ENCODE data around the gene GOT1. TPM values are rescaled to one million over a fixed set of nuclear protein-coding genes. Genes with fewer than 3 reads are reported as not detected.

Gene GOT1
- total RNA-seq, 2 donors from 2014 or later = 12.3 to 14.3 TPM

DNA sequence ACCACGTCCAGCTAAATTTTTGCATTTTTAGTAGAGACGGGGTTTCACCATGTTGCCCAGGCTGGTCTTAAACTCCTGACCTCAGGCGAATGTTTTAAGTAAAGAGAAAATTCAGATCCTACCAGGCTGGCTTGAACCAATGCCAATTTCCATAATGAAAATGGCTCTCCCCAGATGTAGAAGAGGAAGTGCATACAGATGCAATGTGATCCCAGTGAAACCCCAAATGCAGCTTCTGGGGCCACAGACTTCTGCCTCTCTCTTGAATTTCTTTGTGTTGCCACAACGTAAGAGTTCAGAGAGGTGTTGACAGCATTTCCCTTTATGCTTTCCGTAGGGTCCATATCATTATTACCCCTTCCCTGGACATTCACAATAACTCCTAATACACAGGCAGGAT is 29.6 kb upstream of the GOT1 start:
- DNase-seq (ENCODE audit: low spot score) (no peak), ATAC-seq (ENCODE audit: insufficient number of reproducible peaks, low FRiP score, low read depth) (no peak)
- H3K36me3 ChIP-seq = no peaks in the 10 kb centered on the region
- H3K9me3 ChIP-seq = no peaks in the 10 kb centered on the region
- no peaks in the 10 kb centered on the region for H3K27me3 ChIP-seq (replicated peaks; ENCODE audit: insufficient read depth)
- H3K4me3 ChIP-seq = no peak overlapping the region
- TF ChIP-seq, protein P1, sequence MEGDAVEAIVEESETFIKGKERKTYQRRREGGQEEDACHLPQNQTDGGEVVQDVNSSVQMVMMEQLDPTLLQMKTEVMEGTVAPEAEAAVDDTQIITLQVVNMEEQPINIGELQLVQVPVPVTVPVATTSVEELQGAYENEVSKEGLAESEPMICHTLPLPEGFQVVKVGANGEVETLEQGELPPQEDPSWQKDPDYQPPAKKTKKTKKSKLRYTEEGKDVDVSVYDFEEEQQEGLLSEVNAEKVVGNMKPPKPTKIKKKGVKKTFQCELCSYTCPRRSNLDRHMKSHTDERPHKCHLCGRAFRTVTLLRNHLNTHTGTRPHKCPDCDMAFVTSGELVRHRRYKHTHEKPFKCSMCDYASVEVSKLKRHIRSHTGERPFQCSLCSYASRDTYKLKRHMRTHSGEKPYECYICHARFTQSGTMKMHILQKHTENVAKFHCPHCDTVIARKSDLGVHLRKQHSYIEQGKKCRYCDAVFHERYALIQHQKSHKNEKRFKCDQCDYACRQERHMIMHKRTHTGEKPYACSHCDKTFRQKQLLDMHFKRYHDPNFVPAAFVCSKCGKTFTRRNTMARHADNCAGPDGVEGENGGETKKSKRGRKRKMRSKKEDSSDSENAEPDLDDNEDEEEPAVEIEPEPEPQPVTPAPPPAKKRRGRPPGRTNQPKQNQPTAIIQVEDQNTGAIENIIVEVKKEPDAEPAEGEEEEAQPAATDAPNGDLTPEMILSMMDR (IDR thresholded peaks at IDR 0.05) = no peak
- no peak overlapping the region for H3K27ac ChIP-seq
- H3K4me1 ChIP-seq (ENCODE audit: control insufficient read depth in 1 of 2, low read depth in 2 of 2) = no peaks in the 10 kb centered on the region

DNA sequence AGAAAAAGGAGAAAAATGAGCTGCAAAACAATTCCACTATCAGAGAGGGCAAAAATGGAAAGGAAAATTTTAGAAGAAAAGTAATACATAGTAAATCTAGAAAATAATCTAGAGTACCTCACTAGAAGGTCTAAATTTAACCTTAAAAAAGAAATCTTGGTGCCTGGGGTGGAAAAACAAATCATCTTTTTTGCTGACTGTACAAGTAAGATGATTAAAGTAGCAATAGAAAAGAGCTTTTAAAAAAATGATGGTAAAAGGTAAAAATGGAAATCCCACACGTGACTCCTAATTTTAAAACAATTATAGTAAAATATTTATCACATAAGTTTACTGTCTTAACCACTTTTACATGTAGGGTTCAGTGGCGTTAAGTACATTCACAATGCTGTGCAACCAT is 28.8 kb upstream of the GOT1 start:
- no peaks in the 10 kb centered on the region for H3K4me1 ChIP-seq (ENCODE audit: control insufficient read depth in 1 of 2, low read depth in 2 of 2)
- no peaks in the 10 kb centered on the region for H3K27me3 ChIP-seq (replicated peaks; ENCODE audit: insufficient read depth)
- DNase-seq (ENCODE audit: low spot score) (no peak), ATAC-seq (ENCODE audit: insufficient number of reproducible peaks, low FRiP score, low read depth) (no peak)
- no peaks in the 10 kb centered on the region for H3K36me3 ChIP-seq
- TF ChIP-seq, protein P1 (IDR thresholded peaks at IDR 0.05) = no peak
- H3K4me3 ChIP-seq = no peak overlapping the region
- no peak overlapping the region for H3K27ac ChIP-seq
- H3K9me3 ChIP-seq = no peaks in the 10 kb centered on the region

DNA sequence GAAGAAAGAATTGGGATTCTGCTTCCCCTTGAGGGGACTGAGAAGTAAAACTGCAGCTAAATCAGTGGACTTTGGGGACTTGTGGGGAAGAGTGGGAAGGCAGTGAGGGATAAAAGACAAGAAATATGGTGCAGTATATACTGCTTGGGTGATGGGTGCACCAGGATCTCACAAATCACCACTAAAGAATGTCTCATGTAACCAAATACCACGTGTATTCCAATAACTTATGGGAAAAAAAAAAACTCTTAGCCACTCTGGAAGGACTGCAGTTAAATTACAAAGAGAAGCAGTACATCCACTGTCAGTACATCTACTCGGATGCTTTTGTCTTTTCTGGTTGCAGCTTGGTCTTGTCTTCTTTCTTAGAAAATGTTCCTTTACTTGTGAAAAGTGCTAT is 27.4 kb upstream of the GOT1 start:
- TF ChIP-seq, protein P1 (IDR thresholded peaks at IDR 0.05) = no peak
- Histone ChIP-seq H3K27me3 (replicated peaks; ENCODE audit: insufficient read depth) (no peaks in the 10 kb centered on the region), H3K36me3 (no peaks in the 10 kb centered on the region), H3K4me1 (ENCODE audit: control insufficient read depth in 1 of 2, low read depth in 2 of 2) (no peaks in the 10 kb centered on the region), H3K4me3 (no peak overlapping the region), H3K27ac (no peak overlapping the region), H3K9me3 (no peaks in the 10 kb centered on the region)
- DNase-seq (ENCODE audit: low spot score) = no peak
- no peak for ATAC-seq (ENCODE audit: insufficient number of reproducible peaks, low FRiP score, low read depth)

DNA sequence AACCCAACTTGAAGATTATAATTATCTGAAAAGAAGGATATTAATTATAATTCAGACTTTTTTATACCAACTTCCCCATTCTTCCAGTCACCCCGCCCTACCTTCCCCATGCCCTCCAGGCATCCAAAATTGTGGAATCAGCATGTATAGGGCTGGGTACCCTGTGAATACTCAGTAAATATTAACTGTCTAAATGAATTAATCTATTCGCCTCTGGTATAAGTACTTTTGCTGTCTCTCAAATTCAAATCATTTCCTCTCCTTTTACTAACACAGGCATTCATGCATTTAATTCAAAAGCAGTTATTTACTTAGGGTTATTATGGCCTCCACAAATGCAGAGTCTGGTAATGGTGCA is 26.5 kb upstream of the GOT1 start:
- Histone ChIP-seq H3K9me3 (no peaks in the 10 kb centered on the region), H3K4me3 (no peak overlapping the region), H3K4me1 (ENCODE audit: control insufficient read depth in 1 of 2, low read depth in 2 of 2) (no peaks in the 10 kb centered on the region), H3K36me3 (no peaks in the 10 kb centered on the region), H3K27ac (no peak overlapping the region), H3K27me3 (replicated peaks; ENCODE audit: insufficient read depth) (no peaks in the 10 kb centered on the region)
- ATAC-seq (ENCODE audit: insufficient number of reproducible peaks, low FRiP score, low read depth) (no peak), DNase-seq (ENCODE audit: low spot score) (no peak)
- TF ChIP-seq, protein P1 (IDR thresholded peaks at IDR 0.05) = no peak

DNA sequence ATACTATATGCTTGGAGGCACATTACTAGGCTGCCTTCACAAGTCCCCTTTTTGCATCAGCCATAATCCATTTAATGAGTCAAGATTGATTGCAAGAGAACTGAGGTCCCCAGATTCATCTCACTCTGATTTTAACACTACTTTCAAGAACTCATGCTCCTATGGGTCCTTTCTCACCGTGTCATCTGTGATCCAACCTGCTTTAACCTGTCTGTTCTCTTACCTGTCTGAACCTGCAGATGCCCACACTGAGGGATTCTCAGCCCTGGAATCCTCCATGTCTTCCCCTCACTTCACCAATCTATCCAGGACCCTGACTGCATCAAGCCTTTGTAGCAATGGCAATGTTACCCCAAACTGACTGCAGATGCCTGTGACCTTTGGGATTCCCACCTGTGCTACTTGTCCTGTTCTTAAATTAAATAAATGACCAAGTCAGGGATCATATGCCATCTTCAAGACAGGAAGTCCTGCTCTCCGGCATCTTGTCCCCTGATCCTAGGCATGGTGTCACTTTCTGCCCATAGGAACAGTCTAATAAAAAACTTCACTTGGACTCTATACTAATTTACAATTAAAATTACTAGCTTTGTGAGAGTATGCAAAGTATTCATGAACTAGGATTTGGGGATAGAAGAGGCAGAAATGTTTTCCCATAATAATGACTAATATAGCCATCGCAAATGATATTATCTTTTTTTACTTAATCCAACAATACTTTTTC is 25.9 kb upstream of the GOT1 start:
- DNase-seq (ENCODE audit: low spot score) (no peak), ATAC-seq (ENCODE audit: insufficient number of reproducible peaks, low FRiP score, low read depth) (no peak)
- no peaks in the 10 kb centered on the region for H3K4me1 ChIP-seq (ENCODE audit: control insufficient read depth in 1 of 2, low read depth in 2 of 2)
- H3K36me3 ChIP-seq = no peaks in the 10 kb centered on the region
- no peaks in the 10 kb centered on the region for H3K27me3 ChIP-seq (replicated peaks; ENCODE audit: insufficient read depth)
- H3K9me3 ChIP-seq = no peaks in the 10 kb centered on the region
- H3K27ac ChIP-seq = no peak overlapping the region
- TF ChIP-seq, protein P1 (IDR thresholded peaks at IDR 0.05) = no peak
- H3K4me3 ChIP-seq = no peak overlapping the region
